ENCODE data around the gene SSC4D. TPM values are rescaled to one million over a fixed set of nuclear protein-coding genes. Genes with fewer than 3 reads are reported as not detected.

SSC4D gene
- total RNA-seq, 1 donor from 2014 or later: 1.3 TPM

DNA sequence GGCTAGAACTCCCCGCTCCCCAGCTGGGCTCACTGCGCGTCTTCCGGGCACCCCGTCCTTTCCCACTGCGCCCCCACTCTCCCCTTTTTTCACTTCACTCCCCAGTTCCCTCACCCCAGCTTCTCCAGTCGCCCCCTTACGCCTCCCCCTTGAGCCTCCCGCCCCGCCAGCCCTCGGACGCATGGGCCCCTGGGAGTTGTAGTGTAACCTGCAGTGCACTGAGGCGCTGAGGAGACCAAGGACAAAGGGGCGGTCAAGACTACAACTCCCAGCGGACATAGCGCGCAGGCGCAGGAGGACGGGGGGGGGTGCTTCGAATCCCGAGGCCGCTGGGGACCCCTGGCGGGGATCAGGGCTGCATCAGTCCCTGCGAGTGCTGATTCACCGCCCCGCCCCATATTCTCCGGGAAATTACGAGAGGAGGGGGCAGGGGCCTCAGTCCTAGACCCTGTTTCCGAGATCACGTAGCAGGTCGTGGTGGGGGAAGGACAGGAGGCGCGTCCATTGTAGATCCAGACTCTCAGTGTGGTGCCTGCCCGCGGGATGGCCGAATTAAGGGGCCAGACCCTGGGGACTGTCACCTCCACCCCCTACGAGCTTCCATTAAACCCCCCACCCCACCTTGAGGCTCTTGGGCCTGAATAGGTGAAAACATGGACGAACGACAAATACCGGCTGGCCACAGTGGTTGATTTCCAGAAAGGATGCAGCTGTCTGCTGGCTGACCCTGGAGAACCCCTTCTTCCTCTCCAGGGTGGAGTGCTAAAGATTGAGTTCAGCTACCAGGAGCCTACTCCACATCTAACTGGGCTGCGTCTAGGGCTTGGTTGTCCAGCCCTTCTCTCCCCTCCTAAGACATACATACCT, 50.2 kb downstream of the SSC4D start:
- intact Hi-C loops (cut with DNase I): loop anchor here (1.0 to 10.0 kb wide), 4 partner anchors 25 to 55 kb away; partner anchors contain the start of gene HSPB1
- peak; percentile 99 for DNase-seq (ENCODE audit: missing footprints)
- ATAC-seq: peak; percentile 96

DNA sequence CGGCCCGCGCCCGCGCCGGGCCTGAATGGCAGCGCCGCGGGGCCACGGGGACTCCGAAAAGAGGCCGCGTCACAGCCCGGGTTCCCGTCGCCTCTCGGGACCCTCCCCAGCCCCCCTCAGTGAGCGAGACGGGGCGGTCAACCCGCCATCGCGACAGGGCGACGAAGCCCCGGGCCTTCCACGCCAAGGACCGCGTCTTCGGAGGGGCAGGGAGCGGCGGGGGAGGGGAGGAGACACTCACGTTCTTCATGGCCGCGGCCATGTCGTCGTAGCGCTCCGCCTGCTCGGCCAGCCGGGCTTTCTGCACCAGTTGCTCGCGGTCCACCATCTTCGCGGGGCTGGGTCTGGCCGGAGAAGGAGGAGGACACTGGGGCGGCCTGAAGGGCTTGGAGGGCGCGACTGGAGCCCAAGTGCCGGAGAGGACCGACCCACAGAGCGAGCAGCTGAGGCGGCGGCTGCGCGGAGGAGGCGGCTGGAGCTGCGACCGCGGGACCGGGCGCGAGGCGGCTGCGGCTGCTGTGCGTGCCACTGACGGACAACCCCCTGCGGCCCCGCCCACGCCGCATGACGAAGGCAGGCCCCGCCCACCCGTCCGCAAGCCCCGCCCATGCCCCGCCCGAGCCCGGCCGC, 50.9 kb downstream of the SSC4D start, which contains the start of gene YWHAG:
Gene YWHAG (minus strand): TSS at position 511 of the 630 bp plus-strand sequence. CDS start 183 bp downstream, at position 328.
- intact Hi-C loops (cut with DNase I): loop anchor here (1.0 to 10.0 kb wide), 4 partner anchors 24 to 54 kb away; partner anchors contain the start of gene HSPB1
- ATAC-seq: peak; percentile 92

DNA sequence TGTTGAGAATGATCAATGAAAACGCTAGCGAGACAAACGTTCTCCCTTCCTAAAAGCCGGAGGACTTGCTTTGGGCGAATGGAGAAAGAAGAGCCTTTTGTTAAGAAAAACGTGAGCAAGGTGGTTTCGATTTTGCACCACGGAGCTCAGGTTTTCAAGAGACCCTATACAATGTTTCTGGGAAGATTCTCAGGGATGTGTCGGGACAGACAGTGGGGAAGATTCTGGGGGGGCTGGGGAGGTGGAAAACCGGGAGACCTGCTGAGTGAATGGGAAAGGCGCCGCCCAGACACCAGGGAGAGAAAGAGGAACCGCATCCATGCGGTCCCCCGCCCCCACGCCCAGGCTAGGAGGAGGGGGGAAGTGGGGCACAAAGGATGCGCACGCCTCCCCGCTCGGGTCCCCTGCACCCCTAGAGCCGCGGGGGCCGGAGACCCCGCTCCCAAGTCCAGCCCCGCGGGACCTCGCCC, 51.5 kb downstream of the SSC4D start:
- intact Hi-C loops (cut with DNase I): loop anchor here (2.0 to 10.0 kb wide), 2 partner anchors 23 to 53 kb away; partner anchors contain the start of gene HSPB1
- peak; percentile 15 for ATAC-seq
- peak; percentile 90 for DNase-seq (ENCODE audit: missing footprints)

More for the DNA sequence above, 50.9 kb downstream of the SSC4D start, which contains the start of gene YWHAG:
- DNase-seq (ENCODE audit: missing footprints): peak; percentile 96

DNA sequence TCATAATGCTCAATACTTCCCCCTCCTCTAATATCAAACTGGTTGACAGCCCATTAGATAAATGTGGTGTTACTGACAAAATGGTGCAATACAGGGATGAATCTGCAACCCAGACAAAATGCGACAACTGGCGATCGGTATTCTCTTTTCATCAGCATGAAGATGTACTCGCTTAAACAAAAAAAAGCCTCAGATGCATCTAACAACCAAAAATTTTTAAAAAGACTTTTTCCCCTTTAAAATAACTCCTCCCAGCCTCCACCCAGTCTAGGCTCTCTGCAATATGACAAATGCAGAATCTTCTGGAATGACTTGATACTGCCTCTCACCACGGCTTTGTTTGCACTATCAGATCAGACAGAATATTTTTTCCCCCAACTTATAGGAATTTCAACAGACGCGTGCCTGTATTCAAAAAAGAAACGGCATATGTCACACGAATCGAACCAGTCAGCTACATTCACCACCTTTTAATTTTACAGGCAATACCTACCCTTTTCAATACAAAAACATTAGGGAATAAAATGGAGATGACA, 52.0 kb downstream of the SSC4D start:
- ATAC-seq: no peak
- DNase-seq (ENCODE audit: missing footprints): no peak
- intact Hi-C loops (cut with DNase I): loop anchor here (2.0 to 10.0 kb wide), 2 partner anchors 23 to 53 kb away; partner anchors contain the start of gene HSPB1

DNA sequence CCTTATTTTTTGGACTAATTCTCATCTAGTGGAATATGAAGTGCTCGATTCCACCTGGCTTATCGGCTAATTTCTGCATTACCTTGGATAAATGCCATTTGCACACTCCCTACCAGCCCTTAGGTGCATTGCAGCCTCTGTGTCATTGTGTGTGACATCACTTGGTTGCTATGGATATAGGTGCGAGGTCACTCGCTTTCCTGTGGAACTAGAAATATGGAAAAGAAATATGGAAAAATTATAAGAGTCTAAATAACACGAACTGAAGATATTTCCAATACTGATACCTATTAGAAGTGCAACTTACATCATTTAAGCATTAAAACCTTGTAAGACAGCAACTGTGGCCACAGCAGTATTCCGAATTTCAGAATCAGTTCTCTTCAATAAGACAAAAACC, 52.7 kb downstream of the SSC4D start:
- ATAC-seq: no peak
- intact Hi-C loops (cut with DNase I): loop anchor here (10.0 kb wide), 1 partner anchor 52 kb away; the partner anchor contains the start of gene HSPB1
- no peak for DNase-seq (ENCODE audit: missing footprints)

DNA sequence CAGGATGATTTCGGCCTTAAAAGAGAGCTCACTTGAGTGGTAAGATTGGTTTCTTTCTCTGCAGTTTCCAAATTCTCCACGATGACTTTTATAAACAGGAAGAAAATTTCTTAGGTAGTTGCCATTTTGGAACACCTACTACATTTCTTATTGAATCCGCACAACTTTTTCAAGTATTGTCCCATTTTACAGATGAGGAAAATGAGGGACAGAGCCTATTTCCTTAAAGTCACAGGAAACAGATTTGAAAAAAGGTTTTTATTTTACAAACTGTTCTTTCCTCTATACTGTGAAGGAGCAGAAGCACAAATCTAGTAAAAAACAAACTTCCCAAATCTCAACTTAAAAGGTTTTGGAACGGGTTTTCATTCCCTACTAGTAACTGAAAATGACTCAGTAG, 53.4 kb downstream of the SSC4D start:
- ATAC-seq (no peak), DNase-seq (ENCODE audit: missing footprints) (no peak)
- intact Hi-C loops (cut with DNase I): loop anchor here (10.0 kb wide), 1 partner anchor 51 kb away; the partner anchor contains the start of gene HSPB1

DNA sequence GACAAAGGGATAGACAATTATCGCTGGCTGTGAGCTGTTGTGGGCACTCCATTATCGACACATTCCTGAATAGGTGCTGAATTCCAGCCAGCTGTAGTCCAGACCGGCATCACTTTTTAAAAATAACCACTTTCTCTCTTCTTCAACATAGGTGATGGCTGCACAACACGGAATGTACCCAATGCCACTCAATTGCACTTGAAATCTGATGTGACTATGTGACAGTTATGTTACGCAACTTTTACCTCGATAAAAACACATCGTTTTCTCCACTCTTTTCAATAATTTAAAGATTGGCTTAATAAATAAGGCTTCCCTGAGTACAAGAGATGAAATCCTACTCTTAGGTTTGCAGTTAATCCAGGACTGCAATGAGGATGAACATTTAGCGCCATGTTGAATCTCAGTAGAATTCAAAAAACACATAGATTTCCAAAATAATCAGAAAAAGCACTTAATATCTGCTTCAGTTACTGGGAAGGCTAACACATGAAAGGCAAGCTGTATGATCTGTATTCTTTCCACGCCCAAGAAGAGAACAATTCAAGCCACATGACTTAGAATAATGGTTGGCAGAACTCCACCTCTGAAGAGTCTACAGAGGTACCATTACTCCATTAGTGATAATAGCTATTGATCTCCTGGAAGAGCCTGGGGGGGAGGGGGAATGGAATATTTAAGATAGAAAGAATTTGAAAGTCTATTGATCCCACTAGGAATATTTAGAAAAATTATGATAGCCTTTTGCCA, 54.3 kb downstream of the SSC4D start:
- intact Hi-C loops (cut with DNase I): loop anchor here (10.0 kb wide), 1 partner anchor 50 kb away; the partner anchor contains the start of gene HSPB1
- DNase-seq (ENCODE audit: missing footprints) (no peak), ATAC-seq (no peak)

DNA sequence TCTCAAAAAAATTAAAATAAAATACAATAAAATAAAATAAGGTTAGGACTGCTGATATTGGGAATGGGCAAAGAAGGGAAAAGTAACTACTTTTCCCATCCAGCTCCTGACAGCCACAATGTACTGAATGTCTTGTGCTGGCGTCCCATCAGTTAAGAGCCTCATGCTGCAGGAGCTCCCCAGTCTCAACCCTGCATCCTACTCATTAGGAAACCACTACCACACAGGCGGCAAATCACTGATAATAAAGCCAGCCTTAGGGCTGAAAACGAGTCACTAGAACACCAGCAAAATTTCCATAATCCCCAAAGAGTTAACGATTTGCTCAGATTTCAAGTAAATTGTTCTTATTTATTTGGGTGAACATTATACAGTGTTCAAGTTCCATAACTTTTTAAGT, 55.0 kb downstream of the SSC4D start:
- no peak for DNase-seq (ENCODE audit: missing footprints)
- no peak for ATAC-seq
- intact Hi-C loops (cut with DNase I): loop anchor here (10.0 kb wide), 1 partner anchor 50 kb away; the partner anchor contains the start of gene HSPB1

DNA sequence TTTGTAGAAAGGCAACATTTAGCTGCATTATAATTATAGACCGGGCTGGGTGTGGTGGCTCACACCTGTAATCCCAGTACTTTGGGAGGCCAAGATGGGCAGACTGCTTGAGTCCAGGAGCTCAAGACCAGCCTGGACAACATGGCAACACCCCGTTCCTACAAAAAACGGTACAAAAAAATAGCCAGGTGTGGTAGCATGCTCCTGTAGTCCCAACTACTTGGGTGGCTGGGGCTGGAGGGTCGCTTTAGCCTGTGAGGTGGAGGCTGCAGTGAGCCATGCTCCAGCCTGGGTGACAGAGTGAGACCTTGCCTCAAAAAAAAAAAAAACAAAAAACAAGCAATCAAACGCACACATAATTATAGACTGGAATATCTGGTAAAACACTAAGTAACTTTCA, 55.8 kb downstream of the SSC4D start:
- no peak for DNase-seq (ENCODE audit: missing footprints)
- intact Hi-C loops (cut with DNase I): loop anchor here (10.0 kb wide), 1 partner anchor 49 kb away; the partner anchor contains the start of gene HSPB1
- no peak for ATAC-seq

DNA sequence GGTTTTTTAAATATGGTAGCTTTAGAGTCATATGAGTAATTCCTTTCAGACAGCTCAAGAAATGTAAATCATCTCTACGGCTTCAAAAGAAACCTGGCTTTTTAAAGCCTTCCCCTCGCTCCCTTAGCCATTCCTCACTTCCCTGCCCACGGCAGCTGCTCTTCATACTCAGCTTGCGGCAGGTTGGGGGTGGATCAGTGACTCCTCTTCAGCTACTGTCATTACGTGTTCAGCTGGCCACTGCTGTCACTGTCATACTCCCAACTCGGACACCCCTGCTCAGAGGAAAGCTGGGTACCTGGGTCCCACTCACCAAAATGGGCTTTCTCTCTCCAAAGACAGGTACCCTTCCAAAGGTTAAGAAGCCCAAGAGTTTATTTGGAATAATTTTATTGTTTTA, 57.3 kb downstream of the SSC4D start:
- DNase-seq (ENCODE audit: missing footprints) (no peak), ATAC-seq (no peak)
- intact Hi-C loops (cut with DNase I): loop anchor here (10.0 kb wide), 1 partner anchor 47 kb away; the partner anchor contains the start of gene HSPB1

DNA sequence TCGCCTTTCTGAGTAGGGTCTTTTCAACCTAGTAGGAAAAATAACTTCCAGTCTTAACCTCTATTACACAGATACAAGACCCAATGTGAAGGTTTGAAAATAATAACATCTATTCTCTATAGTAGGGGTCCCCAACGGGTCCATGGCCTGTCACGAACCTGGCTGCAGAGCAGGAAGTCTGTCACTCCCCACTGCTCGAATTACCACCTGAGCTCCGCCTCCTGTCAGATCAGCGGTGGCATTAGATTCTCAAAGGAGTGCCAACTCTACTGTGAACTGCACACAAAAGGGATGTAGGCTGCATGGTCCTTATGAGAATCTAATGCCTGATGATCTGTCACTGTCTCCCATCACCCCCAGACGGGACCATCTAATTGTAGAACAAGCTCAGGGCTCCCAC, 58.1 kb downstream of the SSC4D start:
- DNase-seq (ENCODE audit: missing footprints) (no peak), ATAC-seq (no peak)
- intact Hi-C loops (cut with DNase I): loop anchor here (10.0 kb wide), 1 partner anchor 47 kb away; the partner anchor contains the start of gene HSPB1

DNA sequence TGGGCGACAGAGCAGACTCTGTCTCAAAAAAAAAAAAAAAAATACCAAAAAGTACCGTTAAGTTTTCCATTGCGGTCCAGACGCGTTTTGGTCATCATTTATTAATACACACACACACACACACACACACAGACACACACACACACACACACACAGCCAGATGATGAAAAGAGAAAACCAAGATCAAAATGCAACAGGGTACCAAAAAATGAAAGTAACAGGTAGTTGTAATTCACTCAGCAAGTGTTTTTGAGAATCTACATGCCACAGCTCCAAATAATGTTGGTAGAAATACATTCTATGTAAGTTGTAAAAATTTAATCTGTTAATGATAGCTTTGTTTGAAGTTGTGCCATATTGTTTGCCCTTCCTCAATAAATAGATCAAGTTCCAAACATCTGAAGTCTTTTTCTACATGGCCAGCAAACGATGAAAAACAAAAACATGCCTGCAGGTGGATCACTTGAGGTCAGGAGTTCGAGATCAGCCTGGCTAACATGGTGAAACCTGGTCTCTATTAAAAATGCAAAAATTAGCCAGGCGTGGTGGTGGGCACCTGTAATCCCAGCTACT, 60.1 kb downstream of the SSC4D start:
- no peak for ATAC-seq
- no peak for DNase-seq (ENCODE audit: missing footprints)
- intact Hi-C loops (cut with DNase I): no loop called here

DNA sequence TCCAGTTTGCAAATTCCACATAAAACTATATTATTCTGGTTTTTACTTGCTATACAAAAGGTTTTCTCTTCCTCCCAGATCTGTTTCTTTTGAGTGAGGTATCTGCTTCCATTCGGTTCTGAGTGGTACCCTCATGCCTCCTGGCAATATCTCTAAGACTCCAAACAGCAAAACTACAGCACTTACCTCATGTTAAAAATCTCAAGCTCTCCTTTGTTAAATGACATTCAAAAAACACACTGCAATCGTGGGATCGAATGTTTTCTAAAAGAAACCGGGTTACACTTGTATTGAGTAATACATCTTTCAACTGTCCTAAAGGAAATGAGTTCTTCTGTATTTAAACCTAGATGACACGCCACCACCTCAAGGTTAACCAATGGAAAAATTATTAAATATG, 61.8 kb downstream of the SSC4D start:
- intact Hi-C loops (cut with DNase I): no loop called here
- DNase-seq (ENCODE audit: missing footprints) (no peak), ATAC-seq (no peak)

DNA sequence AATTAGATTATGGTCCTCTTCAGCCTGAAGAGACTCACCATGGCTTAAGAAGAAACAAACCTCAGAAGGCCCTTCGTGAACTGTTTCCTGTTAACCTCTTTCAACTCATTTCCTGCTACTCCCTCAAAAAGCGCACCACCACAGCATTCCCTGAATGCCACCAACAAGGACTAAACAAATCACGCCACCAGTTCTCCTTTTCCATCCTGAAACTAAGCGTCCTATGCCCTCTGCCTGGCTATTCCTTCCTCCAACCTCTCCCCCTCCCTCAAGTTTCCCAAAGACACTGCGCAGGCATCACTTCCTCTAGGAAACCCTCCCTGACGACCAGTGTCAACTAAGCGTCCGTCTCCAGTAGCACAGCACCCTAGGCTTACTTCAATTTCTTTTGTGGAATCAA, 62.7 kb downstream of the SSC4D start:
- DNase-seq (ENCODE audit: missing footprints) (no peak), ATAC-seq (peak; percentile 19)
- intact Hi-C loops (cut with DNase I): no loop called here

DNA sequence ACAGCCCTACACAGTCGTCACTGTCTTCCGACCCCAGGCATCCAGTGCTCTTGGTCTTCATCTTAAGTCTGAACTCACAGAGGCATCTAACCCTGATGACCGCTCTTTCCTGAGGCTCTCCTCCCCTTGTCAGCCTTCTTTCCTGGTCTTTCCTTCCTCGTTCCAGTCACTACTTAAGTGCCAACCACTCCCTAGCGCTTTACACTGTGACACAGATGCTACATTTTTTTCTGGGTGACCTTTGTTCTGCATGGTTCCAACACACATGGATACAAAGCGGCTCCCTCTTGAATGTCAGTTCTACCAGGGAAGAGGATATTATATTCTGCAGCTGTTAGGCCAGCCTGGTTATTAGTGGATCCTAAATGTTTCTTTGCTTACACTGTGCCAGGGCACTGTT, 63.4 kb downstream of the SSC4D start:
- ATAC-seq: peak; percentile 38
- DNase-seq (ENCODE audit: missing footprints): no peak
- intact Hi-C loops (cut with DNase I): no loop called here

DNA sequence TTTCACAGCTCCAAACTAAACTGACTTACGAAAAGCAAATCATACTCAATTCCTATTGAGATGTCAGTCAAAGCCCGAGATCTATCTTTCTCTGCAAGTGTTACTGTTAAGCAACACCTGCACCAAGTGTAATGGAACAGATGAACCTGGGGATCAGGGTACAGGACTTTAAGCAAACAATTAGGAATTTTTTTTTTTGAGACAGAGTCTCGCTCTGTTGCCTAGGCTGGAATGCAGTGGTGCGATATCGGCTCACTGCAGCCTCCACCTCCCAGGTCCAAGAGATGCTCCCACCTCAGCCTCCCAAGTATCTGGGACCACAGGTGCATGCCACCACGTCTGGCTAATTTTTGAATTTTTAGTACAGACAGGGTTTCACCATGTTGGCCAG, 65.6 kb downstream of the SSC4D start:
- intact Hi-C loops (cut with DNase I): no loop called here
- no peak for ATAC-seq
- no peak for DNase-seq (ENCODE audit: missing footprints)

DNA sequence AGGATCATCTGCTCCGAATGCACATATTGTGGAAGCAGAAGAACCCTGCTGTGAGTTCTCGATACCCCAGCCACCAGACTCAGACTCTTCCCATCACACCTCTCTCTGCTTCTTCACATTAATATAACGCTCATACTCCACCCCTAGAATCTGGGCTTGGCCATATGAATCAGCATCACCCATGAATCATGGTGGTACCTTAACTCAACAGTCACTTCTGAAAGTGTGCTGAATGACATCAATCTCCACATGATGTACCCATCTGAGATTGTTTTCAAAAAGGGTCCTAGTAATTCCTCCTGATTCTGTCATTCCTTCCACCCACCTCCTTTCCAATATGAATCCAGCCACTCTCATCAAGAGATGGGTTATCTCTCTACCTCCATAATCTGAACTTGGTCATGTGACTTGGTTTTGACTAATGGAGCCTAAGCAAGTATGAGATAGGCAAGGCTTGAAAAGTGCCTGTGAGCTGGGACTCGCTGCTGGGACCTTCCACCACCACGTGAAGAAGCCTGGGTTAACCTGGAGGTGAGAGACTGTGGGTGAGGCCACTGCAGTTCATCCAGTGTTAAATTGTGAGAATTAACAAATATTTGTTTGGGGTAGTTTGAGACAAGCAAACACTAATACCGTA, 66.1 kb downstream of the SSC4D start:
- ATAC-seq (no peak), DNase-seq (ENCODE audit: missing footprints) (no peak)
- intact Hi-C loops (cut with DNase I): no loop called here
